B cell (primary cell): ENCODE results near the gene ENPP7. TPM values are rescaled to one million over a fixed set of nuclear protein-coding genes. Genes with fewer than 3 reads are reported as not detected.

Experiments used
- ATAC-seq: fragments of 200-7000 bp; cut with Tn5 transposase; one replicate; pipeline ENCODE4 v1.10.0; 2021; ENCODE audit warnings: low read depth, mild to moderate bottlenecking, moderate number of reproducible peaks, moderate library complexity
- CTCF ChIA-PET: fragments of 350-600 bp; sonication (Branson Sonifier 250); formaldehyde crosslinking; loops from one replicate; lab custom pipeline; 2021; ENCODE audit warnings: antibody characterized with exemption, inconsistent platforms; lab: Charles Lee
- POLR2A ChIA-PET: fragments of 350-600 bp; sonication (Branson Sonifier 250); formaldehyde crosslinking; loops from one replicate; lab custom pipeline; 2021; ENCODE audit warnings: antibody characterized with exemption; lab: Charles Lee
- DNase-seq: peaks from one replicate; pipeline ENCODE4 v3.0.0; 2013
- H2AFZ ChIP-seq: 2 replicates; pipeline ENCODE4 v1.6.1; 2012; ENCODE audit warnings: mild to moderate bottlenecking, low read depth, low read length; ENCODE audit not compliant: insufficient read depth, poor library complexity, severe bottlenecking
- H3K27ac ChIP-seq, 2 donors: 1 replicate in 1 of 2; 2 replicates in 1 of 2; pipeline ENCODE4 v1.5.1; 2012 to 2013; ENCODE audit warnings: low read length in 2 of 2, mild to moderate bottlenecking in 2 of 2, moderate library complexity in 1 of 2
- H3K27me3 ChIP-seq, 4 experiments: fragments of 200-600 bp in 1 of 4; sonication (generic) in 1 of 4; replicated peaks in 1 of 4; 1 replicate in 2 of 4; 2 replicates in 2 of 4; pipeline versions ENCODE4 v1.6.1 to v1.7.0; 2013 to 2016; ENCODE audit warnings: low read length in 3 of 4, mild to moderate bottlenecking in 2 of 4, mixed read lengths in 1 of 4, moderate library complexity in 1 of 4; ENCODE audit not compliant: insufficient read depth in 4 of 4, control insufficient read depth in 3 of 4; ENCODE audit errors: control extremely low read depth in 1 of 4
- H3K36me3 ChIP-seq, 2 experiments: replicated peaks in 1 of 2; 1 replicate in 1 of 2; 2 replicates in 1 of 2; pipeline versions ENCODE4 v1.6.1 to v1.7.1; 2013; ENCODE audit warnings: low read length in 1 of 2; ENCODE audit not compliant: insufficient read depth in 2 of 2, control insufficient read depth in 1 of 2; ENCODE audit errors: control extremely low read depth in 1 of 2, extremely low read depth in 1 of 2
- H3K4me1 ChIP-seq, 2 donors: fragments of 200-600 bp in 1 of 2; sonication (generic) in 1 of 2; 1 replicate in 1 of 2; 2 replicates in 1 of 2; pipeline versions ENCODE4 v1.5.1 to v1.6.1; 2013 to 2017; ENCODE audit warnings: low read length in 2 of 2; ENCODE audit not compliant: control insufficient read depth in 2 of 2, insufficient read depth in 2 of 2
- H3K4me2 ChIP-seq: replicated peaks from 2 replicates; pipeline ENCODE3; 2012; ENCODE audit warnings: mild to moderate bottlenecking, low read depth, low read length; ENCODE audit not compliant: poor library complexity, severe bottlenecking
- H3K4me3 ChIP-seq, 5 experiments: fragments of 200-600 bp in 1 of 5; sonication (generic) in 1 of 5; 1 replicate in 3 of 5; 2 replicates in 2 of 5; pipeline versions ENCODE4 v1.5.1 to v1.7.0; 2011 to 2016; ENCODE audit warnings: low read length in 4 of 5, mild to moderate bottlenecking in 4 of 5, low read depth in 2 of 5, control low read depth in 1 of 5, moderate library complexity in 1 of 5; ENCODE audit not compliant: insufficient read depth in 1 of 5; ENCODE audit errors: control extremely low read depth in 1 of 5, extremely low read depth in 1 of 5
- H3K79me2 ChIP-seq: fragments of 200-600 bp; sonication (generic); one replicate; pipeline ENCODE4 v1.6.0; 2016; ENCODE audit warnings: low read length; ENCODE audit not compliant: control insufficient read depth, insufficient read depth
- H3K9ac ChIP-seq: fragments of 200-600 bp; sonication (generic); 2 replicates; pipeline ENCODE4 v1.6.1; 2017; ENCODE audit warnings: mild to moderate bottlenecking, low read length, moderate library complexity
- H3K9me3 ChIP-seq, 3 donors: one replicate each; pipeline versions ENCODE4 v1.6.1 to v1.7.1; 2013; ENCODE audit warnings: low read length in 2 of 3; ENCODE audit not compliant: control insufficient read depth in 2 of 3, insufficient read depth in 1 of 3; ENCODE audit errors: control extremely low read depth in 1 of 3
- H4K20me1 ChIP-seq: 2 replicates; pipeline ENCODE4 v1.6.0; 2012; ENCODE audit warnings: mild to moderate bottlenecking, low read length; ENCODE audit not compliant: insufficient read depth, control insufficient read depth, poor library complexity, severe bottlenecking
- H3K27ac Mint-ChIP-seq: one replicate; pipeline ENCODE4 v1.8.0; 2021; ENCODE audit warnings: mixed read lengths
- H3K27me3 Mint-ChIP-seq: one replicate; pipeline ENCODE4 v1.8.0; 2021; ENCODE audit warnings: mixed read lengths
- H3K4me1 Mint-ChIP-seq: one replicate; pipeline ENCODE4 v1.8.0; 2021; ENCODE audit warnings: mixed read lengths
- H3K4me3 Mint-ChIP-seq: one replicate; pipeline ENCODE4 v1.8.0; 2021; ENCODE audit warnings: mixed read lengths
- H3K9me3 Mint-ChIP-seq: one replicate; pipeline ENCODE4 v1.8.0; 2022; ENCODE audit warnings: mixed read lengths; ENCODE audit not compliant: insufficient read depth
- EZH2 ChIP-seq: IDR thresholded peaks from 2 replicates; pipeline ENCODE4 v1.6.1; 2012; ENCODE audit warnings: borderline replicate concordance, low read depth, mild to moderate bottlenecking, moderate library complexity, low read length; ENCODE audit not compliant: insufficient read depth, poor library complexity, severe bottlenecking
- WGBS: methylation state at CpG from one replicate; pipeline ENCODE4 v1.1.5; 2013; ENCODE audit warnings: missing lambda C conversion rate; ENCODE audit not compliant: insufficient coverage; 5-methylcytosine and 5-hydroxymethylcytosine counted together
- intact Hi-C: fragments of 100-400 bp; cut with micrococcal nuclease; formaldehyde crosslinking; loops from one replicate; pipeline ENCODE4 v1.10.0; 2022
- polyA plus RNA-seq: library from polyadenylated mRNA; depleted of rRNA; stranded (reverse); fragments of >200 nt; gene quantifications from 2 replicates; pipeline ENCODE4 v1.2.3, GENCODE V29; 2012
- total RNA-seq, 2 donors: library from RNA; stranded (reverse); fragments of 120-200 nt in 1 of 2; gene quantifications; 1 replicate in 1 of 2; 2 replicates in 1 of 2; pipeline versions ENCODE4 v1.2.3 to v1.2.4, GENCODE V29; 2013 to 2022
- TF ChIP-seq, protein P1 (sequence below): fragments of 200-600 bp; IDR thresholded peaks from one replicate; pipeline ENCODE4 v1.8.0; 2022; ENCODE audit warnings: antibody characterized with exemption, mild to moderate bottlenecking

ENPP7 gene
- total and polyA plus RNA-seq, 2 donors (not counting 1 experiment from before 2014, with no cell fraction given), result 0.40 to 6.7 TPM

DNA sequence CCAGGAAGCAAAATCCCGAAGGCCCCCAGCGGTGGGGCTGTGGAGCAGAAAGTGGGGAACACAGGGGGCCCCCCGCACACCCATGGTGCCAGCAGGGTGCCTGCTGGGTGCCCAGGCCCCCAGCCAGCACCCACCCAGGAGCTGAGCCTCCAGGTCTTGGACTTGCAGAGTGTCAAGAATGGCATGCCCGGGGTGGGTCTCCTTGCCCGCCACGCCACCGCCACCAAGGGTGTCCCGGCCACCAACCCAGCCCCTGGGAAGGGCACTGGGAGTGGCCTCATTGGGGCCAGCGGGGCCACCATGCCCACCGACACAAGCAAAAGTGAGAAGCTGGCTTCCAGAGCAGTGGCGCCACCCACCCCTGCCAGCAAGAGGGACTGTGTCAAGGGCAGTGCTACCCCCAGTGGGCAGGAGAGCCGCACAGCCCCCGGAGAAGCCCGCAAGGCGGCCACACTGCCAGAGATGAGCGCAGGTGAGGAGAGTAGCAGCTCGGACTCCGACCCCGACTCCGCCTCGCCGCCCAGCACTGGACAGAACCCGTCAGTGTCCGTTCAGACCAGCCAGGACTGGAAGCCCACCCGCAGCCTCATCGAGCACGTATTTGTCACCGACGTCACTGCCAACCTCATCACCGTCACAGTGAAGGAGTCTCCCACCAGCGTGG, 53.7 kb downstream of the ENPP7 start:
- H3K27me3 ChIP-seq, result peaks cover 0 to 76% (median 37%) of the 10 kb centered on the region in 4 experiments
- TF ChIP-seq, protein P1, sequence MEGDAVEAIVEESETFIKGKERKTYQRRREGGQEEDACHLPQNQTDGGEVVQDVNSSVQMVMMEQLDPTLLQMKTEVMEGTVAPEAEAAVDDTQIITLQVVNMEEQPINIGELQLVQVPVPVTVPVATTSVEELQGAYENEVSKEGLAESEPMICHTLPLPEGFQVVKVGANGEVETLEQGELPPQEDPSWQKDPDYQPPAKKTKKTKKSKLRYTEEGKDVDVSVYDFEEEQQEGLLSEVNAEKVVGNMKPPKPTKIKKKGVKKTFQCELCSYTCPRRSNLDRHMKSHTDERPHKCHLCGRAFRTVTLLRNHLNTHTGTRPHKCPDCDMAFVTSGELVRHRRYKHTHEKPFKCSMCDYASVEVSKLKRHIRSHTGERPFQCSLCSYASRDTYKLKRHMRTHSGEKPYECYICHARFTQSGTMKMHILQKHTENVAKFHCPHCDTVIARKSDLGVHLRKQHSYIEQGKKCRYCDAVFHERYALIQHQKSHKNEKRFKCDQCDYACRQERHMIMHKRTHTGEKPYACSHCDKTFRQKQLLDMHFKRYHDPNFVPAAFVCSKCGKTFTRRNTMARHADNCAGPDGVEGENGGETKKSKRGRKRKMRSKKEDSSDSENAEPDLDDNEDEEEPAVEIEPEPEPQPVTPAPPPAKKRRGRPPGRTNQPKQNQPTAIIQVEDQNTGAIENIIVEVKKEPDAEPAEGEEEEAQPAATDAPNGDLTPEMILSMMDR, result no peak
- no peak for TF ChIP-seq EZH2
- 97% methylated on average over 31 of the region's 31 CpGs for WGBS
- peaks cover 8% of the 10 kb centered on the region for H3K4me1 Mint-ChIP-seq
- ChIA-PET CTCF (no interaction called here), POLR2A (no interaction called here)
- no peak overlapping the region for H3K4me3 ChIP-seq
- intact Hi-C loops, result loop anchor here (5.0 kb wide), 1 partner anchor 133 kb away; no protein-coding TSS in a partner anchor
- peaks cover 73% of the 10 kb centered on the region for H3K27me3 Mint-ChIP-seq
- H3K27ac Mint-ChIP-seq, result no peak overlapping the region
- no peaks in the 10 kb centered on the region for H3K79me2 ChIP-seq
- H3K4me2 ChIP-seq, result no peak overlapping the region
- H3K9ac ChIP-seq, result no peak overlapping the region
- H3K4me1 ChIP-seq, result peaks cover 12 to 22% of the 10 kb centered on the region in 2 donors
- H4K20me1 ChIP-seq, result no peaks in the 10 kb centered on the region
- no peak overlapping the region for H2AFZ ChIP-seq
- H3K9me3 Mint-ChIP-seq, result no peaks in the 10 kb centered on the region
- DNase-seq (no peak), ATAC-seq (no peak)
- H3K4me3 Mint-ChIP-seq, result no peak overlapping the region
- no peaks in the 10 kb centered on the region for H3K36me3 ChIP-seq
- peaks cover 0 to 10% (median 0%) of the 10 kb centered on the region in 3 donors for H3K9me3 ChIP-seq
- H3K27ac ChIP-seq, result no peak overlapping the region
